PC-9 (cell line): ENCODE data around the gene GDF10.

ENCODE experiments used
- CTCF ChIP-seq: fragments of 200-600 bp; sonication (generic); conservative IDR thresholded peaks from 2 replicates; pipeline ENCODE4 v1.6.1; 2017; ENCODE audit warnings: mixed run types, antibody characterized with exemption, mild to moderate bottlenecking, moderate library complexity
- EZH2 ChIP-seq: fragments of 200-600 bp; sonication (generic); IDR thresholded peaks from 2 replicates; pipeline ENCODE4 v1.8.0; 2017; ENCODE audit warnings: antibody characterized with exemption, low read depth

DNA sequence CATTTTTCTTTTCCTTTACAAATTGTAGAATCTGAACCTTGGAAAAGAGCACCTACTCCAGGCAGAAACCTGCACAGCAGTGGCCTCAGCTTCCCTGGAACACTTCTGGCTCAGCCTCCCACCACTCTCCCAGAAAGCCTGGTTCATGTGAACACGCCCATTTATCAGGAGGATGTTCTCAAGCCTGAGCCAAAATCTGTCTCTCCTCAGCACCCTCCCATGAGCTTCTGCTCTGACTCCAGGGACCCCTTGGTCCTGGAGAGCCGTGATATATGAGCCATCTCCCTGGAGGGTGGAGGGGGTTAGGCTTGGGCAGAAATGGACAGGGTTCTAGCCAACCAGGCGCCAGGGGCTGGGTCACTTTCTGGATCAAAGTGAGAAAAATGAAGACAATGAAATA lies 32.4 kb downstream of the GDF10 start:
- TF ChIP-seq CTCF (no peak), EZH2 (no peak)
